SU-DHL-6 (cell line): ENCODE results near the gene NRF1.

ENCODE experiments used
- CTCF ChIP-seq: fragments of 200-600 bp; sonication (generic); IDR thresholded peaks from one replicate; pipeline ENCODE4 v1.5.1; 2017; ENCODE audit warnings: antibody characterized with exemption, mild to moderate bottlenecking, low read length, moderate library complexity; ENCODE audit not compliant: insufficient read depth, poor library complexity, severe bottlenecking
- EZH2phosphoT487 ChIP-seq: fragments of 200-600 bp; sonication (generic), shearing (Covaris generic); conservative IDR thresholded peaks from 2 replicates; pipeline ENCODE4 v1.6.1; 2018; ENCODE audit warnings: mild to moderate bottlenecking, antibody characterized with exemption, low read length, moderate library complexity, mixed read lengths

- no peak for TF ChIP-seq CTCF
- no peak for TF ChIP-seq EZH2phosphoT487
Measured at GRCh38 chr7:129671266-129671665, 59.7 kb downstream of the NRF1 start.
